HL-60 (cell line): Measurements from ENCODE around the gene ACAD11.

Source experiments
- GABPA ChIP-seq: IDR thresholded peaks from 2 replicates; pipeline ENCODE4 v1.6.1; 2012; ENCODE audit warnings: low read depth
- TF ChIP-seq, protein P1 (sequence below): IDR thresholded peaks from one replicate; pipeline ENCODE4 v1.5.1; 2011; ENCODE audit warnings: low read length, control low read depth, inconsistent platforms; ENCODE audit not compliant: insufficient read depth

DNA sequence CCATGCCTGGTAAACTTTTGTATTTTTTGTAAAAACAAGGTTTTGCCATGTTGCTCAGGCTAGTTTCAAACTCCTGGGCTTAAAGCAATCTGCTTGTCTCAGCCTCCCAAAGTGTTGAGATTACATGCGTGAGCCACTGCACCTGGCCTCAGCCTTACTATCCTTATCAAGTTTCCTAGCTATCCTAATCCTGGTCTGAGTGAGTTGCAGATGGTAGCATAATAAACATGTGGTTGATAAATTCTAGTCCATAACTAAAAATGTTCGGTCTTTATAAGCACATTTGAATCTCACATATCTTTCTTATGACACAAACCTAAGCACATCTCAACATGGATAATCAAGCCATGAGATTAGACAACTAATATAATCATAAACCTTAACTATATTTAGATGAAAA is 44.1 kb upstream of the ACAD11 start:
- TF ChIP-seq GABPA: no peak
- TF ChIP-seq, protein P1, sequence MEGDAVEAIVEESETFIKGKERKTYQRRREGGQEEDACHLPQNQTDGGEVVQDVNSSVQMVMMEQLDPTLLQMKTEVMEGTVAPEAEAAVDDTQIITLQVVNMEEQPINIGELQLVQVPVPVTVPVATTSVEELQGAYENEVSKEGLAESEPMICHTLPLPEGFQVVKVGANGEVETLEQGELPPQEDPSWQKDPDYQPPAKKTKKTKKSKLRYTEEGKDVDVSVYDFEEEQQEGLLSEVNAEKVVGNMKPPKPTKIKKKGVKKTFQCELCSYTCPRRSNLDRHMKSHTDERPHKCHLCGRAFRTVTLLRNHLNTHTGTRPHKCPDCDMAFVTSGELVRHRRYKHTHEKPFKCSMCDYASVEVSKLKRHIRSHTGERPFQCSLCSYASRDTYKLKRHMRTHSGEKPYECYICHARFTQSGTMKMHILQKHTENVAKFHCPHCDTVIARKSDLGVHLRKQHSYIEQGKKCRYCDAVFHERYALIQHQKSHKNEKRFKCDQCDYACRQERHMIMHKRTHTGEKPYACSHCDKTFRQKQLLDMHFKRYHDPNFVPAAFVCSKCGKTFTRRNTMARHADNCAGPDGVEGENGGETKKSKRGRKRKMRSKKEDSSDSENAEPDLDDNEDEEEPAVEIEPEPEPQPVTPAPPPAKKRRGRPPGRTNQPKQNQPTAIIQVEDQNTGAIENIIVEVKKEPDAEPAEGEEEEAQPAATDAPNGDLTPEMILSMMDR: no peak
